Measurements from ENCODE around the gene MANBA.
"Not testable (repeated sequence)": the region's sequence is repeated elsewhere in the genome, so short reads cannot be mapped to it uniquely, and the experiment has no call there.

Gene MANBA

GRCh38 chr4:102780476-102781144, 19.8 kb upstream of the MANBA start:
- Mint-ChIP-seq H3K9me3 (no peaks in the 10 kb centered on the region), H3K4me3 (no peak overlapping the region), H3K4me1 (no peaks in the 10 kb centered on the region), H3K27me3 (no peaks in the 10 kb centered on the region), H3K27ac (no peak overlapping the region), H3K36me3 (no peaks in the 10 kb centered on the region)

GRCh38 chr4:102779204-102779603, 18.4 kb upstream of the MANBA start:
- H3K4me3 Mint-ChIP-seq = no peak overlapping the region
- no peak overlapping the region for H3K27ac Mint-ChIP-seq
- no peaks in the 10 kb centered on the region for H3K4me1 Mint-ChIP-seq
- H3K9me3 Mint-ChIP-seq = no peaks in the 10 kb centered on the region
- no peaks in the 10 kb centered on the region for H3K36me3 Mint-ChIP-seq
- H3K27me3 Mint-ChIP-seq = no peaks in the 10 kb centered on the region

- no peak overlapping the region for H3K27ac Mint-ChIP-seq
- H3K36me3 Mint-ChIP-seq = no peaks in the 10 kb centered on the region
- no peaks in the 10 kb centered on the region for H3K9me3 Mint-ChIP-seq
- no peak overlapping the region for H3K4me3 Mint-ChIP-seq
- H3K27me3 Mint-ChIP-seq = no peaks in the 10 kb centered on the region
- H3K4me1 Mint-ChIP-seq = no peaks in the 10 kb centered on the region
Observed at GRCh38 chr4:102778720-102779119, 18.0 kb upstream of the MANBA start.

- Mint-ChIP-seq H3K27me3 (no peaks in the 10 kb centered on the region), H3K4me1 (no peaks in the 10 kb centered on the region), H3K27ac (no peak overlapping the region), H3K36me3 (no peaks in the 10 kb centered on the region), H3K9me3 (no peaks in the 10 kb centered on the region), H3K4me3 (no peak overlapping the region)
Observed at GRCh38 chr4:102775805-102776204, 15.0 kb upstream of the MANBA start.

- no peak overlapping the region for H3K27ac Mint-ChIP-seq
- no peak overlapping the region for H3K4me3 Mint-ChIP-seq
- H3K9me3 Mint-ChIP-seq = no peaks in the 10 kb centered on the region
- no peaks in the 10 kb centered on the region for H3K4me1 Mint-ChIP-seq
- no peaks in the 10 kb centered on the region for H3K36me3 Mint-ChIP-seq
- H3K27me3 Mint-ChIP-seq = no peaks in the 10 kb centered on the region
Observed at GRCh38 chr4:102774254-102774653, 13.5 kb upstream of the MANBA start.

GRCh38 chr4:102772738-102773340, 12.1 kb upstream of the MANBA start:
- Mint-ChIP-seq H3K27ac (no peak overlapping the region), H3K4me1 (no peaks in the 10 kb centered on the region), H3K36me3 (no peaks in the 10 kb centered on the region), H3K27me3 (no peaks in the 10 kb centered on the region), H3K4me3 (no peak overlapping the region), H3K9me3 (no peaks in the 10 kb centered on the region)

- no peak overlapping the region for H3K27ac Mint-ChIP-seq
Observed at GRCh38 chr4:102764901-102765300, 4.1 kb upstream of the MANBA start.

GRCh38 chr4:102761906-102762305, 1.1 kb upstream of the MANBA start:
- H3K36me3 Mint-ChIP-seq = peaks cover 4% of the 10 kb centered on the region
- H3K9me3 Mint-ChIP-seq = no peaks in the 10 kb centered on the region
- peak overlapping the region; percentile 95 for H3K4me3 Mint-ChIP-seq
- peak overlapping the region; percentile 21 for H3K27ac Mint-ChIP-seq
- peaks cover 42% of the 10 kb centered on the region for H3K4me1 Mint-ChIP-seq
- H3K27me3 Mint-ChIP-seq = no peaks in the 10 kb centered on the region

More at GRCh38 chr4:102764901-102765300, 4.1 kb upstream of the MANBA start:
- Mint-ChIP-seq H3K36me3 (peaks cover 2% of the 10 kb centered on the region), H3K4me3 (no peak overlapping the region), H3K27me3 (no peaks in the 10 kb centered on the region), H3K4me1 (peaks cover 16% of the 10 kb centered on the region), H3K9me3 (no peaks in the 10 kb centered on the region)

GRCh38 chr4:102761296-102761701, 531 bp upstream of the MANBA start:
- Mint-ChIP-seq H3K27ac (peak overlapping the region; percentile 46), H3K36me3 (peaks cover 4% of the 10 kb centered on the region), H3K4me3 (peak overlapping the region; percentile 95), H3K9me3 (no peaks in the 10 kb centered on the region), H3K27me3 (no peaks in the 10 kb centered on the region), H3K4me1 (peaks cover 42% of the 10 kb centered on the region)

GRCh38 chr4:102759831-102760644, 730 bp downstream of the MANBA start:
- Mint-ChIP-seq H3K27me3 (no peaks in the 10 kb centered on the region), H3K27ac (peak overlapping the region; percentile 86), H3K4me1 (peaks cover 42% of the 10 kb centered on the region), H3K36me3 (peaks cover 3% of the 10 kb centered on the region), H3K9me3 (no peaks in the 10 kb centered on the region), H3K4me3 (peak overlapping the region; percentile 95)

- no peaks in the 10 kb centered on the region for H3K27me3 Mint-ChIP-seq
- H3K4me3 Mint-ChIP-seq = no peak overlapping the region
- H3K36me3 Mint-ChIP-seq = peaks cover 3% of the 10 kb centered on the region
- no peak overlapping the region for H3K27ac Mint-ChIP-seq
- no peaks in the 10 kb centered on the region for H3K9me3 Mint-ChIP-seq
- peaks cover 42% of the 10 kb centered on the region for H3K4me1 Mint-ChIP-seq
Observed at GRCh38 chr4:102758241-102759160, 2.3 kb downstream of the MANBA start.

- peaks cover 3% of the 10 kb centered on the region for H3K36me3 Mint-ChIP-seq
- peaks cover 42% of the 10 kb centered on the region for H3K4me1 Mint-ChIP-seq
- no peaks in the 10 kb centered on the region for H3K9me3 Mint-ChIP-seq
- no peak overlapping the region for H3K27ac Mint-ChIP-seq
- no peak overlapping the region for H3K4me3 Mint-ChIP-seq
- no peaks in the 10 kb centered on the region for H3K27me3 Mint-ChIP-seq
Observed at GRCh38 chr4:102757681-102758080, 3.1 kb downstream of the MANBA start.

GRCh38 chr4:102754044-102754443, 6.7 kb downstream of the MANBA start:
- Mint-ChIP-seq H3K9me3 (no peaks in the 10 kb centered on the region), H3K27ac (no peak overlapping the region), H3K4me3 (no peak overlapping the region), H3K27me3 (no peaks in the 10 kb centered on the region), H3K4me1 (peaks cover 21% of the 10 kb centered on the region), H3K36me3 (peaks cover 7% of the 10 kb centered on the region)

GRCh38 chr4:102751941-102752340, 8.8 kb downstream of the MANBA start:
- Mint-ChIP-seq H3K4me1 (peaks cover 3% of the 10 kb centered on the region), H3K9me3 (no peaks in the 10 kb centered on the region), H3K4me3 (no peak overlapping the region), H3K36me3 (peaks cover 8% of the 10 kb centered on the region), H3K27ac (no peak overlapping the region), H3K27me3 (no peaks in the 10 kb centered on the region)

- H3K9me3 Mint-ChIP-seq = peaks cover 14% of the 10 kb centered on the region
- H3K4me1 Mint-ChIP-seq, H3K27me3 Mint-ChIP-seq, H3K27ac Mint-ChIP-seq, H3K4me3 Mint-ChIP-seq: not testable (repeated sequence)
- H3K36me3 Mint-ChIP-seq = peaks cover 34% of the 10 kb centered on the region
Observed at GRCh38 chr4:102743352-102743751, 17.4 kb downstream of the MANBA start.

All from activated naive CD4-positive, alpha-beta T cell treated with anti-CD3 and anti-CD28 coated beads, Interleukin-2, amount 50 U/mL, for 24 hours (primary cell).